DOHH2 (cell line): ENCODE results near the gene SIVA1.

Experiments used
- H3F3A ChIP-seq: fragments of 200-600 bp; sonication (generic), shearing (Covaris generic); 2 replicates; pipeline ENCODE4 v1.6.0; 2016; ENCODE audit warnings: antibody characterized with exemption, mild to moderate bottlenecking; ENCODE audit not compliant: control insufficient read depth, insufficient read depth
- H3K27ac ChIP-seq: fragments of 200-600 bp; sonication (generic); 2 replicates; pipeline ENCODE4 v1.5.1; 2014; ENCODE audit warnings: low read depth, mild to moderate bottlenecking, low read length, moderate library complexity
- H3K27me3 ChIP-seq: fragments of 200-600 bp; sonication (generic); 2 replicates; pipeline ENCODE4 v1.6.1; 2014; ENCODE audit warnings: mild to moderate bottlenecking, low read length, mixed read lengths; ENCODE audit not compliant: control insufficient read depth
- H3K36me3 ChIP-seq: fragments of 200-600 bp; sonication (generic); 2 replicates; pipeline ENCODE4 v1.6.1; 2014; ENCODE audit warnings: mild to moderate bottlenecking, low read length, moderate library complexity, mixed read lengths; ENCODE audit not compliant: control insufficient read depth
- H3K4me1 ChIP-seq: fragments of 200-600 bp; sonication (generic); 2 replicates; pipeline ENCODE4 v1.6.1; 2014; ENCODE audit warnings: mild to moderate bottlenecking, low read length, mixed read lengths; ENCODE audit not compliant: control insufficient read depth
- H3K4me2 ChIP-seq: fragments of 200-600 bp; sonication (generic); 2 replicates; pipeline ENCODE4 v1.6.0; 2014; ENCODE audit warnings: mild to moderate bottlenecking, low read length, moderate library complexity
- H3K4me3 ChIP-seq: fragments of 200-600 bp; sonication (generic); 2 replicates; pipeline ENCODE4 v1.5.1; 2014; ENCODE audit warnings: mild to moderate bottlenecking, low read length, mixed read lengths
- H3K79me2 ChIP-seq: fragments of 200-600 bp; sonication (generic); 2 replicates; pipeline ENCODE4 v1.6.1; 2014; ENCODE audit warnings: mild to moderate bottlenecking, low read length, mixed read lengths; ENCODE audit not compliant: control insufficient read depth
- H3K9me2 ChIP-seq: fragments of 200-600 bp; sonication (generic); replicated peaks from 2 replicates; pipeline ENCODE4 v1.6.1; 2014; ENCODE audit warnings: mild to moderate bottlenecking, low read length, mixed read lengths; ENCODE audit not compliant: control insufficient read depth
- H3K9me3 ChIP-seq: fragments of 200-600 bp; sonication (generic); 2 replicates; pipeline ENCODE4 v1.6.1; 2014; ENCODE audit warnings: antibody characterized with exemption, low read length, mixed read lengths; ENCODE audit not compliant: control insufficient read depth, insufficient read depth
- H4K20me1 ChIP-seq: fragments of 200-600 bp; sonication (generic); 2 replicates; pipeline ENCODE4 v1.6.0; 2014; ENCODE audit warnings: low read depth, mild to moderate bottlenecking, antibody characterized with exemption, low read length, moderate library complexity; ENCODE audit not compliant: control insufficient read depth, insufficient read depth
- CTCF ChIP-seq: fragments of 200-600 bp; sonication (generic); IDR thresholded peaks from one replicate; pipeline ENCODE4 v1.5.1; 2014; ENCODE audit warnings: antibody characterized with exemption, mild to moderate bottlenecking, low read depth, low read length; ENCODE audit not compliant: poor library complexity, severe bottlenecking
- EZH2phosphoT487 ChIP-seq: fragments of 200-600 bp; sonication (generic); IDR thresholded peaks from 2 replicates; pipeline ENCODE4 v1.6.1; 2017; ENCODE audit warnings: borderline replicate concordance, mild to moderate bottlenecking, antibody characterized with exemption, low read length, moderate library complexity, mixed read lengths

SIVA1 gene

DNA sequence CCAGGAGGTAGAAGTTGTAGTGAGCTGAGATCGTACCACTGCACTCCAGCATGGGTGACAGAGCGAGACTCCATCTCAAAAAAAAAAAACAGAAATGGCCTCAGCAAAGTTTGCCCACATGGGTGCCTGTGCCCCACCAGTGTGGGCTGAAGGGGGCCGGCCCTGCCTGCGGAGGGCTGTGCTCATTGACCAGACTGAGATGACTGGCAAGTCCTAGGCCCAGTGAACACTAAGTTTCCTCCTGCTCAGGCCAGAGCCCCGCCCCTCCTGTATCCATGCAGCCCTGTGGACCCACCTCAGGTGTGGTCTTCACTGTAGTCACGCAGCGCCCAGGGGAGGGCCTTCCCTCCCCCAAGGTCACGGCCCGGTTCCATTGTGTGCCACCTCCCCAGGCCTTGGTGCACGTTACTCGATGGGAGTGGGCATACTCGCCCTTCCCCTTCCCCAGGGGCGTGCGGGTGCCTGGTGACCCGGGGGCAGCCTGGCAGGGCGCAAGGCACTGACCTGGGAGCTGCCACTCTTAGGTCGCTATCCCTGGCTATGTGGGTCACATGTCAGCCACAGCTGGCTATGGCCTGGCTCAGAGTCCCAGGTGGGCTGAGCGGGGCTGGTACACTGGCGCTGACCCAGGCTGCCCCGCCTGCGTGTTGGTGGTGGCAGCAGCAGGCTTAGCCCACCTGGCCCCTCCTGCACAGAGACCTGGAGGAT, 47.5 kb upstream of the SIVA1 start:
- Histone ChIP-seq H3K27ac (no peak overlapping the region), H3K4me2 (no peak overlapping the region), H3F3A (no peaks in the 10 kb centered on the region), H3K9me2 (no peaks in the 10 kb centered on the region), H3K36me3 (peaks cover 28% of the 10 kb centered on the region), H3K9me3 (no peaks in the 10 kb centered on the region), H3K4me1 (no peaks in the 10 kb centered on the region), H3K4me3 (no peak overlapping the region), H3K27me3 (no peaks in the 10 kb centered on the region), H4K20me1 (no peaks in the 10 kb centered on the region), H3K79me2 (no peaks in the 10 kb centered on the region)
- TF ChIP-seq CTCF, result no peak
- TF ChIP-seq EZH2phosphoT487, result no peak

DNA sequence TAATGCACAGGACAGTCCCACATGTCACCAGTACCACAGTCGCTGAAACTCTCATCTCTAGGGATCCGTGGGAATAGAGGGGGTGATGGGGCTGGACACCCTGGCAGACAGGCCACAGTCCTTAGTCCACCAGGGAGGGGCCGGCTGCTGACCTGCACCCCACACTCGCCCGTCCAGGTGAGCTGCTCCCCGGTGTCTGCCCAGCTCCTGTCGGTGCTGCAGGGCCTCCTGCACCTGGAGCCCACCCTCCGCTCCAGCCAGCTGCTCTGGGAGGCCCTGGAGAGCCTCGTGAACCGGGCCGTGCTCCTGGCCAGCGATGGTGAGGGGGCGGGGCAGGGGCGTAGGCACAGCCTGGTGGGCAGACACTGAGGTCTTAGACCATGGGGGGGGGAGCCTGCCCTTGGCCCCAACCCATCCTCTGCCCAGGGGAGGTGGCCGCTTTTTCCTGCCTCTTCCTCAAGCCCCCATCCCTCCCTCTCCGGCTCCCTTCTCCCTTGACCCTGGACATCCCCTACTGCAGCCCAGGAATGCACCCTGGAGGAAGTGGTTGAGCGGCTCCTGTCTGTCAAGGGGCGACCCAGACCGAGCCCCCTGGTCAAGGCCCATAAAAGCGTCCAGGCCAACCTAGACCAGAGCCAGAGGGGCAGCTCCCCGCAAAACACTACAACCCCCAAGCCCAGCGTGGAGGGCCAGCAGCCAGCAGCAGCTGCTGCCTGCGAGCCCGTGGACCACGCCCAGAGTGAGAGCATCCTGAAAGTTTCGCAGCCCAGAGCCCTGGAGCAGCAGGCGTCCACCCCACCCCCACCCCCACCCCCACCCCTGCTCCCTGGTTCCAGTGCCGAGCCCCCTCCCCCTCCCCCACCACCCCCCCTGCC, 46.0 kb upstream of the SIVA1 start:
- Histone ChIP-seq H3K9me2 (no peaks in the 10 kb centered on the region), H3K9me3 (no peaks in the 10 kb centered on the region), H3K4me3 (no peak overlapping the region), H3K27ac (no peak overlapping the region), H3K4me1 (no peaks in the 10 kb centered on the region), H3K79me2 (no peaks in the 10 kb centered on the region), H4K20me1 (no peaks in the 10 kb centered on the region), H3K36me3 (peaks cover 26% of the 10 kb centered on the region), H3K27me3 (no peaks in the 10 kb centered on the region), H3K4me2 (no peak overlapping the region), H3F3A (no peaks in the 10 kb centered on the region)
- no peak for TF ChIP-seq CTCF
- no peak for TF ChIP-seq EZH2phosphoT487

DNA sequence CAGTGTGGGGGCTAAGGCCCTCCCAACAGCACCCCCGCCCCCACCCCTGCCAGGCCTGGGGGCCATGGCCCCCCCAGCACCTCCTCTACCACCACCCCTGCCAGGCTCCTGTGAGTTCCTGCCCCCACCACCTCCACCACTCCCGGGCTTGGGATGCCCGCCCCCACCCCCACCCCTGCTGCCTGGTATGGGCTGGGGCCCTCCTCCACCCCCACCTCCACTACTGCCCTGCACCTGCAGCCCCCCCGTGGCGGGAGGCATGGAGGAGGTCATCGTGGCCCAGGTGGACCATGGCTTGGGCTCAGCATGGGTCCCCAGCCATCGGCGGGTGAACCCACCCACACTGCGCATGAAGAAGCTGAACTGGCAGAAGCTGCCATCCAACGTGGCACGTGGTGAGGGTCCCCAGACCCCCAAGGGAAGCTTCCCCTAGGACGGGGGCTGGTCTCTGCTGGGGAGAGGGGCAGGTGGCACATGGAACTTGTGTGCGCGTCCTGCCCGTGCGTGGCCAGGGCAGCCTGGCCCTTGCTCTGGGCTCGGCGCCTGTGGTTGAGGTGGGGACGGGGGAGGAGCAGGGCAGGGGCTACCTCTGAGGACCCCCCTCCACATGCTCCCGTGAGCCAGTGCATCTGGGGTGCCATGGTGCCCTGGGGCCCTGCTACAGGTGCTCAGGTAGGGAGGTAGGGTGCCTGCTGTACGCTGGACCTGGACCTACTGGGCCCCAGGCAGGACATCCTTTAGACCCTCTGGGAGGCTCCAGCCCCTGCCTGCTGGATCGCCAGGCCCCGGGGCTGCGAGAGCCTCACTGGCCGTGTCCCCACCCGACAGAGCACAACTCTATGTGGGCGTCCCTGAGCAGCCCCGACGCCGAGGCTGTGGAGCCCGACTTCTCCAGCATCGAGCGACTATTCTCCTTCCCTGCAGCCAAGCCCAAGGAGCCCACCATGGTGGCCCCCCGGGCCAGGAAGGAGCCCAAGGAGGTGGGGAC, 45.0 kb upstream of the SIVA1 start:
- Histone ChIP-seq H3K9me3 (no peaks in the 10 kb centered on the region), H3K4me1 (no peaks in the 10 kb centered on the region), H3K4me3 (no peak overlapping the region), H3K36me3 (peaks cover 26% of the 10 kb centered on the region), H3K4me2 (no peak overlapping the region), H3K9me2 (no peaks in the 10 kb centered on the region), H3K27ac (no peak overlapping the region), H4K20me1 (no peaks in the 10 kb centered on the region), H3F3A (no peaks in the 10 kb centered on the region), H3K79me2 (no peaks in the 10 kb centered on the region), H3K27me3 (no peaks in the 10 kb centered on the region)
- TF ChIP-seq CTCF (no peak), EZH2phosphoT487 (no peak)
